Activated CD8-positive, alpha-beta memory T cell treated with anti-CD3 and anti-CD28 coated beads, Interleukin-2, amount 50 U/mL, for 1 hour (primary cell): Measurements from ENCODE around the gene PYGO2.
"Not testable (repeated sequence)": the region's sequence is repeated elsewhere in the genome, so short reads cannot be mapped to it uniquely, and the experiment has no call there.

Experiments used
- DNase-seq: peaks from one replicate; pipeline ENCODE4 v3.0.0-alpha.2; 2020; ENCODE audit errors: extremely low read depth

Gene PYGO2

DNA sequence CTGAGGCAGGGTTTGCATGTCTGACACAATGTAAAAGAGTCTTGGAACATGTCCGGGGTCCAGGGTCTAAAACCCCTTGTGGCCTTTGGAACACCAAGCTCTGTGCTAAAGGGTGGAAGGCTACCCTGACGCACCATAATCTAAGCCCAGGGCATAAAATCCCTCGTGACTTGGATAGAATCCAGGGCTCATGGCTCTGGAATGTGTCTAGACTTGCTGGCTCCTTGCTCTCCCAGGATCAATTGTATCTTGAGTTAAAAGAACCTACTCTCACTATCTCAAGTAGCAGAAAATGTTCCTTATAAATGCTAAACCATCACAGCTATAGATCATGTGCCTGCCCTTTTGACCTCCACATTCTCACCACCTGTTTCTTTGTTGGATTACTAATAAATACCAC, 53.5 kb downstream of the PYGO2 start:
- not testable (repeated sequence) for DNase-seq
